ENCODE results near the gene CCHCR1. TPM values are rescaled to one million over a fixed set of nuclear protein-coding genes. Genes with fewer than 3 reads are reported as not detected.
A peak's percentile ranks its signal among the peaks of the same experiment; 100 is the strongest.

Gene CCHCR1
- total and polyA plus RNA-seq, 9 of the 15 experiments (the other 6 are each of a cell fraction or from before 2014, with no cell fraction given): 1.2 to 47.3 (median 32.0) TPM

GRCh38 chr6:31096215-31096614 lies 61.4 kb downstream of the CCHCR1 start (continued):
- no peak for TF ChIP-seq SMARCA4 (IDR thresholded peaks at IDR 0.05)
- TF ChIP-seq GTF2E2 (tag; IDR thresholded peaks at IDR 0.05): no peak
- no peak for TF ChIP-seq BMI1 (IDR thresholded peaks at IDR 0.05; ENCODE audit: low read length)
- no peak for TF ChIP-seq HEY1 (CRISPR knock-in tag; IDR thresholded peaks at IDR 0.05; ENCODE audit: borderline replicate concordance)
- TF ChIP-seq FOS (IDR thresholded peaks at IDR 0.05; ENCODE audit: extremely low read depth, insufficient read length): no peak

GRCh38 chr6:31094389-31094881 lies 63.2 kb downstream of the CCHCR1 start:
- H3K79me2 ChIP-seq (ENCODE audit: control insufficient read depth, insufficient read depth, low read length): no peaks in the 10 kb centered on the region
- DNase-seq (ENCODE audit: extremely low read depth in 1 of 4, low spot score in 3 of 4): no peak
- ATAC-seq: no peak
- in situ Hi-C loops (cut with MboI) (no loop called here), intact Hi-C loops (cut with micrococcal nuclease) (no loop called here)
- TF ChIP-seq SRF (CRISPR knock-in tag; IDR thresholded peaks at IDR 0.05): no peak
- 0 out of 2 replicates have a peak, but pooled peaks have one; percentile 32 for TF ChIP-seq ZC3H4 (CRISPR knock-in tag; IDR thresholded peaks at IDR 0.05; ENCODE audit: borderline replicate concordance)
- H3K4me3 ChIP-seq: no peak overlapping the region
- no peak overlapping the region for H2AFZ ChIP-seq (ENCODE audit: low read depth, low read length)
- H3K27me3 ChIP-seq (ENCODE audit: control insufficient read depth in 2 of 2, insufficient read depth in 2 of 2, low read length in 2 of 2): peaks cover 0 to 16% of the 10 kb centered on the region in 2 experiments; a peak in 2 of 5 replicates
- no peaks in the 10 kb centered on the region for H4K20me1 ChIP-seq (replicated peaks; ENCODE audit: control insufficient read depth, insufficient read depth, low read length)
- 3% methylated on average over 3 of the region's 3 CpGs for WGBS (ENCODE audit: insufficient coverage, low coverage, missing lambda C conversion rate)
- no peak overlapping the region for H3K27ac ChIP-seq (ENCODE audit: extremely low read depth, low read depth, low read length)
- no TSS peak for BruUV-seq (replicated peaks)
- H3K9me3 ChIP-seq (replicated peaks; ENCODE audit: control insufficient read depth, insufficient read depth, low read depth, low read length): no peaks in the 10 kb centered on the region
- H3K4me2 ChIP-seq (ENCODE audit: insufficient read depth, low read length): no peak overlapping the region
- peaks cover 0 to 2% of the 10 kb centered on the region in 2 experiments; a peak in 3 of 5 replicates for H3K4me1 ChIP-seq (replicated peaks in 1 of 2; ENCODE audit: control insufficient read depth in 2 of 2, insufficient read depth in 2 of 2, low read length in 2 of 2)
- no peaks in the 10 kb centered on the region for H3K36me3 ChIP-seq (ENCODE audit: control insufficient read depth, insufficient read depth, low read length)
- H3K9me1 ChIP-seq (ENCODE audit: control insufficient read depth, insufficient read depth, low read length): no peaks in the 10 kb centered on the region
- CTCF ChIA-PET (ENCODE audit: low intra/inter-chr PET ratio): no interaction called here
- H3K9ac ChIP-seq (ENCODE audit: insufficient read depth in 1 of 2, low read depth in 2 of 2, low read length in 2 of 2): no peak overlapping the region
- POLR2A ChIA-PET: interaction anchor here (0.7 to 1.2 kb wide), 3 partner anchors 18 to 414 kb away, joined by 3 to 4 read pairs (median 4); partner anchors contain the start of genes C6orf15 and PSORS1C1
- no peak for FAIRE-seq
